OCI-LY7 (cell line): ENCODE results near the gene IMPACT. TPM values are rescaled to one million over a fixed set of nuclear protein-coding genes. Genes with fewer than 3 reads are reported as not detected.

Experiments used
- BruUV-seq: library from RNA; stranded (reverse); fragments of 400-500 nt; replicated peaks from 2 replicates; lab custom pipeline; 2021; lab: Mats Ljungman, UMichigan
- CTCF ChIA-PET: fragments of 300-600 bp; sonication (Branson Sonifier 250); formaldehyde crosslinking; loops from one replicate; lab custom pipeline; 2022; ENCODE audit warnings: antibody characterized with exemption; ENCODE audit not compliant: unreplicated experiment; lab: Charles Lee
- POLR2A ChIA-PET: fragments of 300-600 bp; sonication (Branson Sonifier 250); formaldehyde crosslinking; loops from one replicate; lab custom pipeline; 2022; ENCODE audit warnings: antibody characterized with exemption; lab: Charles Lee
- DNase-seq: peaks from one replicate; pipeline ENCODE4 v3.0.0-alpha.2; 2015; ENCODE audit warnings: low spot score
- H2AFZ ChIP-seq: fragments of 200-600 bp; sonication (generic), shearing (Covaris generic); 2 replicates; pipeline ENCODE4 v1.6.1; 2014; ENCODE audit warnings: mild to moderate bottlenecking, antibody characterized with exemption, low read length, moderate library complexity
- H3K27ac ChIP-seq: fragments of 200-600 bp; sonication (generic); 2 replicates; pipeline ENCODE4 v1.5.1; 2014; ENCODE audit warnings: mixed run types, low read depth, mild to moderate bottlenecking, moderate library complexity, low read length, inconsistent platforms; ENCODE audit not compliant: poor library complexity, severe bottlenecking
- H3K36me3 ChIP-seq: fragments of 200-600 bp; sonication (generic); 2 replicates; pipeline ENCODE4 v1.6.1; 2014; ENCODE audit warnings: mild to moderate bottlenecking, antibody characterized with exemption, low read length, moderate library complexity, mixed read lengths; ENCODE audit not compliant: insufficient read depth
- H3K4me1 ChIP-seq: fragments of 200-600 bp; sonication (generic); 2 replicates; pipeline ENCODE4 v1.5.1; 2014; ENCODE audit warnings: mild to moderate bottlenecking, low read length; ENCODE audit not compliant: insufficient read depth, poor library complexity, severe bottlenecking
- H3K4me2 ChIP-seq: fragments of 200-600 bp; sonication (generic); 2 replicates; pipeline ENCODE4 v1.6.1; 2014; ENCODE audit warnings: mild to moderate bottlenecking, low read length
- H3K4me3 ChIP-seq: fragments of 200-600 bp; sonication (generic); 2 replicates; pipeline ENCODE4 v1.5.1; 2014; ENCODE audit warnings: mild to moderate bottlenecking, low read depth, low read length; ENCODE audit not compliant: poor library complexity, severe bottlenecking
- H3K79me2 ChIP-seq: fragments of 200-600 bp; sonication (generic); 2 replicates; pipeline ENCODE4 v1.6.1; 2016; ENCODE audit warnings: low read depth, mild to moderate bottlenecking, low read length, moderate library complexity, mixed read lengths; ENCODE audit not compliant: insufficient read depth
- H3K9me2 ChIP-seq: fragments of 200-600 bp; sonication (generic); 2 replicates; pipeline ENCODE4 v1.6.1; 2016; ENCODE audit warnings: mild to moderate bottlenecking, low read length, mixed read lengths; ENCODE audit not compliant: insufficient read depth
- H3K9me3 ChIP-seq: fragments of 200-600 bp; sonication (generic); 2 replicates; pipeline ENCODE4 v1.6.1; 2014; ENCODE audit warnings: mild to moderate bottlenecking, mixed run types, low read length, mixed read lengths
- H4K20me1 ChIP-seq: fragments of 200-600 bp; sonication (generic); 2 replicates; pipeline ENCODE4 v1.6.1; 2014; ENCODE audit warnings: mild to moderate bottlenecking, antibody characterized with exemption, low read length, moderate library complexity, mixed read lengths; ENCODE audit not compliant: insufficient read depth
- CTCF ChIP-seq: fragments of 200-600 bp; sonication (generic); conservative IDR thresholded peaks from 2 replicates; pipeline ENCODE4 v1.5.1; 2014; ENCODE audit warnings: mild to moderate bottlenecking, antibody characterized with exemption, low read length, moderate library complexity, mixed read lengths
- EZH2phosphoT487 ChIP-seq: fragments of 200-600 bp; sonication (generic); IDR thresholded peaks from 2 replicates; pipeline ENCODE4 v1.6.1; 2018; ENCODE audit warnings: low read depth, borderline replicate concordance, mild to moderate bottlenecking, mixed run types, antibody characterized with exemption, low read length, moderate library complexity, mixed read lengths
- intact Hi-C: fragments of 100-400 bp; cut with micrococcal nuclease; formaldehyde crosslinking; loops from one replicate; pipeline ENCODE4 v1.10.0; 2022; ENCODE audit not compliant: unreplicated experiment
- total RNA-seq, 2 experiments: library from RNA; depleted of rRNA in 1 of 2; stranded (reverse); fragments of >200 nt in 1 of 2; shearing (Covaris generic) in 1 of 2; gene quantifications; 2 replicates each; pipeline ENCODE4 v1.2.3, GENCODE V29; 2014 to 2022

Gene IMPACT
- total RNA-seq, 2 experiments from 2014 or later: not detected

GRCh38 chr18:24414349-24415003, 12.0 kb upstream of the IMPACT start:
- no peak overlapping the region for H2AFZ ChIP-seq
- DNase-seq: no peak
- POLR2A ChIA-PET: no interaction called here

GRCh38 chr18:24417480-24417879, 9.0 kb upstream of the IMPACT start:
- DNase-seq: no peak
- Histone ChIP-seq H3K36me3 (no peaks in the 10 kb centered on the region), H3K27ac (no peak overlapping the region), H3K9me2 (no peaks in the 10 kb centered on the region), H3K79me2 (no peaks in the 10 kb centered on the region), H2AFZ (no peak overlapping the region), H3K4me3 (no peak overlapping the region), H3K9me3 (no peaks in the 10 kb centered on the region), H3K4me1 (no peaks in the 10 kb centered on the region), H4K20me1 (no peaks in the 10 kb centered on the region), H3K4me2 (no peak overlapping the region)
- POLR2A ChIA-PET: no interaction called here
- CTCF ChIA-PET: no interaction called here
- intact Hi-C loops: no loop called here
- TF ChIP-seq CTCF: no peak
- TF ChIP-seq EZH2phosphoT487: no peak
- no TSS peak for BruUV-seq

More at GRCh38 chr18:24414349-24415003, 12.0 kb upstream of the IMPACT start:
- no peak overlapping the region for H3K4me3 ChIP-seq
- intact Hi-C loops: no loop called here
- CTCF ChIA-PET: interaction anchor here (0.5 kb wide), 1 partner anchor 16 kb away, joined by 5 read pairs; no protein-coding TSS in a partner anchor
- H3K79me2 ChIP-seq: no peaks in the 10 kb centered on the region
- H3K4me2 ChIP-seq: no peak overlapping the region
- no peaks in the 10 kb centered on the region for H3K9me2 ChIP-seq
- no TSS peak for BruUV-seq
- no peak overlapping the region for H3K27ac ChIP-seq
- H4K20me1 ChIP-seq: no peaks in the 10 kb centered on the region
- no peaks in the 10 kb centered on the region for H3K4me1 ChIP-seq
- no peaks in the 10 kb centered on the region for H3K9me3 ChIP-seq
- H3K36me3 ChIP-seq: no peaks in the 10 kb centered on the region
- no peak for TF ChIP-seq CTCF
- no peak for TF ChIP-seq EZH2phosphoT487

- DNase-seq: no peak
- BruUV-seq: no TSS peak
- Histone ChIP-seq H4K20me1 (no peaks in the 10 kb centered on the region), H3K36me3 (no peaks in the 10 kb centered on the region), H3K4me2 (no peak overlapping the region), H3K9me3 (no peaks in the 10 kb centered on the region), H3K4me3 (no peak overlapping the region), H3K9me2 (no peaks in the 10 kb centered on the region), H3K4me1 (no peaks in the 10 kb centered on the region), H3K79me2 (no peaks in the 10 kb centered on the region), H2AFZ (no peak overlapping the region), H3K27ac (no peak overlapping the region)
- intact Hi-C loops: no loop called here
- CTCF ChIA-PET: no interaction called here
- POLR2A ChIA-PET: interaction anchor here (0.6 kb wide), 1 partner anchor 716 kb away, joined by 4 read pairs; no protein-coding TSS in a partner anchor
- TF ChIP-seq CTCF: no peak
- no peak for TF ChIP-seq EZH2phosphoT487
Observed at GRCh38 chr18:24420551-24420950, 5.9 kb upstream of the IMPACT start.
